ENCODE measurements around the gene LYL1.

GRCh38 chr19:13087795-13088537 lies 14.7 kb downstream of the LYL1 start:
- TF ChIP-seq POLR2A (IDR thresholded peaks at IDR 0.05) (no peak), CTCF (IDR thresholded peaks at IDR 0.05) (no peak), EP300 (IDR thresholded peaks at IDR 0.05) (no peak)
